Measurements from ENCODE around the gene SLC6A1.
"Not testable (repeated sequence)": the region's sequence is repeated elsewhere in the genome, so short reads cannot be mapped to it uniquely, and the experiment has no call there.

Gene SLC6A1

GRCh38 chr3:11056531-11057050 lies 64.0 kb downstream of the SLC6A1 start:
- no peak for TF ChIP-seq CTCF (conservative IDR thresholded peaks at IDR 0.05; ENCODE audit: low read depth, low read length)
- no peak overlapping the region for H3K4me3 ChIP-seq (ENCODE audit: low read length)
- DNase-seq (ENCODE audit: low read depth) = no peak

- H3K4me3 ChIP-seq (ENCODE audit: low read length) = no peak overlapping the region
- DNase-seq (ENCODE audit: low read depth) = no peak
- no peak for TF ChIP-seq CTCF (conservative IDR thresholded peaks at IDR 0.05; ENCODE audit: low read depth, low read length)
Observed at GRCh38 chr3:11057655-11058054, 65.1 kb downstream of the SLC6A1 start.

GRCh38 chr3:11059090-11059798 lies 66.7 kb downstream of the SLC6A1 start:
- H3K4me3 ChIP-seq (ENCODE audit: low read length) = no peak overlapping the region
- DNase-seq (ENCODE audit: low read depth) = peak; percentile 15
- TF ChIP-seq CTCF (conservative IDR thresholded peaks at IDR 0.05; ENCODE audit: low read depth, low read length) = peak; percentile 88

GRCh38 chr3:11059799-11060115 lies 67.2 kb downstream of the SLC6A1 start:
- TF ChIP-seq CTCF (conservative IDR thresholded peaks at IDR 0.05; ENCODE audit: low read depth, low read length) = no peak
- no peak for DNase-seq (ENCODE audit: low read depth)
- no peak overlapping the region for H3K4me3 ChIP-seq (ENCODE audit: low read length)

GRCh38 chr3:11060500-11061251 lies 68.1 kb downstream of the SLC6A1 start:
- TF ChIP-seq CTCF (conservative IDR thresholded peaks at IDR 0.05; ENCODE audit: low read depth, low read length) = peak; percentile 79
- peak; percentile 5 for DNase-seq (ENCODE audit: low read depth)
- H3K4me3 ChIP-seq (ENCODE audit: low read length) = no peak overlapping the region

GRCh38 chr3:11061268-11061871 lies 68.8 kb downstream of the SLC6A1 start:
- not testable (repeated sequence) for H3K4me3 ChIP-seq (ENCODE audit: low read length); DNase-seq (ENCODE audit: low read depth)

GRCh38 chr3:11062704-11063103 lies 70.2 kb downstream of the SLC6A1 start:
- no peak overlapping the region for H3K4me3 ChIP-seq (ENCODE audit: low read length)
- no peak for TF ChIP-seq CTCF (conservative IDR thresholded peaks at IDR 0.05; ENCODE audit: low read depth, low read length)
- DNase-seq (ENCODE audit: low read depth) = no peak
